Thyroid gland (tissue), 4 donors: ENCODE results near the gene CYB5R4.

Experiments used
- CTCF ChIP-seq, 6 experiments: fragments of 200-600 bp in 3 of 6; fragments of 450-650 bp in 3 of 6; sonication (generic) in 3 of 6; IDR thresholded peaks; one replicate each; pipeline ENCODE4 v1.5.1; 2016 to 2019; ENCODE audit warnings: antibody characterized with exemption in 6 of 6, mild to moderate bottlenecking in 2 of 6, inconsistent platforms in 1 of 6, moderate library complexity in 1 of 6
- POLR2A ChIP-seq, 2 donors: fragments of 450-650 bp; IDR thresholded peaks; one replicate each; pipeline ENCODE4 v1.6.1; 2017; ENCODE audit warnings: antibody characterized with exemption in 2 of 2, mild to moderate bottlenecking in 2 of 2, moderate library complexity in 1 of 2

- TF ChIP-seq CTCF (IDR thresholded peaks at IDR 0.05) (no peak), POLR2A (IDR thresholded peaks at IDR 0.05) (no peak)
These were observed 16.4 kb downstream of the CYB5R4 start for GRCh38 chr6:83875843-83876242.
